GM12891 (cell line): ENCODE measurements around the gene PRLR.

Experiments
- DNase-seq: peaks from one replicate; pipeline ENCODE4 v3.0.0; 2011; ENCODE audit warnings: low spot score; ENCODE audit not compliant: insufficient read length
- FAIRE-seq: peaks from 2 replicates; lab custom pipeline; 2011; peaks lifted over from hg19 to GRCh38; lab: Jason Lieb, UNC
- PAX5 ChIP-seq: IDR thresholded peaks from 2 replicates; pipeline ENCODE4 v1.6.1; 2011; ENCODE audit warnings: low read length, moderate library complexity, mild to moderate bottlenecking; ENCODE audit not compliant: insufficient read depth, severe bottlenecking
- POLR2A ChIP-seq: IDR thresholded peaks from 2 replicates; pipeline ENCODE4 v1.6.1; 2011; ENCODE audit warnings: low read depth, low read length, control low read depth
- POLR2AphosphoS5 ChIP-seq: IDR thresholded peaks from 2 replicates; pipeline ENCODE4 v1.6.1; 2011; ENCODE audit warnings: low read depth, low read length, control low read depth
- POU2F2 ChIP-seq: IDR thresholded peaks from 2 replicates; pipeline ENCODE4 v1.6.1; 2011; ENCODE audit warnings: low read depth, mild to moderate bottlenecking, control low read depth, low read length, moderate library complexity
- SPI1 ChIP-seq: IDR thresholded peaks from 2 replicates; pipeline ENCODE4 v1.6.1; 2011; ENCODE audit warnings: low read depth, low read length, control low read depth
- TAF1 ChIP-seq: IDR thresholded peaks from 2 replicates; pipeline ENCODE4 v1.6.1; 2011; ENCODE audit warnings: low read depth, low read length, control low read depth

The PRLR gene

GRCh38 chr5:35146406-35146805 is 83.9 kb downstream of the PRLR start:
- FAIRE-seq = no peak
- no peak for DNase-seq
- TF ChIP-seq POLR2A = no peak
- TF ChIP-seq SPI1 = no peak
- no peak for TF ChIP-seq PAX5

GRCh38 chr5:35145691-35146317 is 84.5 kb downstream of the PRLR start:
- TF ChIP-seq TAF1 (no peak), POU2F2 (no peak), PAX5 (no peak), POLR2A (no peak), SPI1 (no peak), POLR2AphosphoS5 (no peak)
- FAIRE-seq (no peak), DNase-seq (no peak)

- TF ChIP-seq POLR2AphosphoS5 (no peak), TAF1 (no peak), PAX5 (no peak), POLR2A (no peak), POU2F2 (no peak), SPI1 (no peak)
- no peak for DNase-seq
- FAIRE-seq = no peak
Observed at GRCh38 chr5:35145012-35145411, 85.3 kb downstream of the PRLR start.

GRCh38 chr5:35143841-35144240 is 86.4 kb downstream of the PRLR start:
- FAIRE-seq = no peak

GRCh38 chr5:35141739-35142138 is 88.5 kb downstream of the PRLR start:
- no peak for FAIRE-seq

More at GRCh38 chr5:35143841-35144240, 86.4 kb downstream of the PRLR start:
- no peak for TF ChIP-seq TAF1
- no peak for TF ChIP-seq POLR2A
- no peak for TF ChIP-seq SPI1
- no peak for TF ChIP-seq PAX5
- DNase-seq = no peak

GRCh38 chr5:35138232-35138631 is 92.1 kb downstream of the PRLR start:
- TF ChIP-seq PAX5 (no peak), POLR2A (no peak), TAF1 (no peak), SPI1 (no peak), POU2F2 (no peak), POLR2AphosphoS5 (no peak)
- no peak for DNase-seq
- FAIRE-seq = no peak

More at GRCh38 chr5:35141739-35142138, 88.5 kb downstream of the PRLR start:
- TF ChIP-seq TAF1 (no peak), SPI1 (no peak), POLR2A (no peak), POU2F2 (no peak), PAX5 (no peak), POLR2AphosphoS5 (no peak)
- no peak for DNase-seq

GRCh38 chr5:35136386-35136785 is 93.9 kb downstream of the PRLR start:
- TF ChIP-seq POU2F2 = no peak
- TF ChIP-seq POLR2AphosphoS5 = no peak
- no peak for FAIRE-seq

GRCh38 chr5:35135239-35135700 is 95.0 kb downstream of the PRLR start:
- no peak for TF ChIP-seq SPI1
- no peak for TF ChIP-seq PAX5
- TF ChIP-seq TAF1 = no peak
- no peak for TF ChIP-seq POU2F2
- no peak for TF ChIP-seq POLR2A
- no peak for TF ChIP-seq POLR2AphosphoS5
- FAIRE-seq (no peak), DNase-seq (no peak)

More at GRCh38 chr5:35136386-35136785, 93.9 kb downstream of the PRLR start:
- no peak for DNase-seq

- no peak for FAIRE-seq
- DNase-seq = no peak
- no peak for TF ChIP-seq POLR2AphosphoS5
- TF ChIP-seq PAX5 = no peak
- TF ChIP-seq POLR2A = no peak
- TF ChIP-seq POU2F2 = no peak
- no peak for TF ChIP-seq TAF1
- no peak for TF ChIP-seq SPI1
Observed at GRCh38 chr5:35134278-35135030, 95.8 kb downstream of the PRLR start.
